Fibroblast of the conjunctiva (primary cell): ENCODE data around the gene AFAP1.

ENCODE experiments used
- DNase-seq: peaks from one replicate; pipeline ENCODE4 v3.0.0-alpha.2; 2010; ENCODE audit warnings: low read depth

AFAP1 gene

GRCh38 chr4:7716010-7716721 lies 223.5 kb downstream of the AFAP1 start:
- no peak for DNase-seq

GRCh38 chr4:7715271-7716009 lies 224.2 kb downstream of the AFAP1 start:
- DNase-seq, result no peak

- no peak for DNase-seq
Measured at GRCh38 chr4:7714738-7715137, 224.9 kb downstream of the AFAP1 start.

- DNase-seq, result no peak
Measured at GRCh38 chr4:7714176-7714575, 225.5 kb downstream of the AFAP1 start.

GRCh38 chr4:7713757-7714156 lies 225.9 kb downstream of the AFAP1 start:
- DNase-seq, result no peak

GRCh38 chr4:7712021-7712671 lies 227.5 kb downstream of the AFAP1 start:
- no peak for DNase-seq

GRCh38 chr4:7711307-7711963 lies 228.2 kb downstream of the AFAP1 start:
- DNase-seq, result no peak

- no peak for DNase-seq
Measured at GRCh38 chr4:7710576-7711306, 228.9 kb downstream of the AFAP1 start.

- no peak for DNase-seq
Measured at GRCh38 chr4:7710126-7710525, 229.5 kb downstream of the AFAP1 start.

GRCh38 chr4:7709431-7709830 lies 230.2 kb downstream of the AFAP1 start:
- DNase-seq, result no peak

- no peak for DNase-seq
Measured at GRCh38 chr4:7708981-7709380, 230.7 kb downstream of the AFAP1 start.
